GM12874 (cell line): ENCODE measurements around the gene NCBP2L.

Experiments used
- CTCF ChIP-seq: IDR thresholded peaks from 2 replicates; pipeline ENCODE4 v1.5.1; 2011; ENCODE audit warnings: low read depth, mild to moderate bottlenecking, control low read depth, low read length, moderate library complexity; ENCODE audit not compliant: insufficient read depth

Gene NCBP2L

GRCh38 chrX:107766470-107767150 is 10.9 kb upstream of the NCBP2L start:
- TF ChIP-seq CTCF = no peak

- no peak for TF ChIP-seq CTCF
These were observed 9.5 kb upstream of the NCBP2L start for GRCh38 chrX:107768051-107768450.

GRCh38 chrX:107769581-107770317 is 7.8 kb upstream of the NCBP2L start:
- no peak for TF ChIP-seq CTCF

GRCh38 chrX:107773206-107773605 is 4.3 kb upstream of the NCBP2L start:
- TF ChIP-seq CTCF = no peak

- no peak for TF ChIP-seq CTCF
These were observed 3.6 kb upstream of the NCBP2L start for GRCh38 chrX:107773906-107774435.

GRCh38 chrX:107775000-107775733 is 2.4 kb upstream of the NCBP2L start:
- TF ChIP-seq CTCF = no peak
